Esophagus muscularis mucosa (tissue), 4 donors: Measurements from ENCODE around the gene ANKFY1. TPM values are rescaled to one million over a fixed set of nuclear protein-coding genes. Genes with fewer than 3 reads are reported as not detected.

Experiments used
- DNase-seq: peaks from one replicate; pipeline ENCODE4 v3.0.0-alpha.2; 2017; ENCODE audit errors: extremely low spot score
- H3K27ac ChIP-seq, 4 donors: fragments of 200-600 bp; sonication (generic); replicated peaks in 1 of 4; 1 replicate in 3 of 4; 2 replicates in 1 of 4; pipeline ENCODE4 v1.5.1; 2016 to 2019; ENCODE audit warnings: mild to moderate bottlenecking in 1 of 4
- H3K27me3 ChIP-seq, 4 donors: fragments of 200-600 bp; sonication (generic); one replicate each; pipeline versions ENCODE4 v1.5.1 to v1.6.0; 2016 to 2019
- H3K36me3 ChIP-seq, 4 donors: fragments of 200-600 bp; sonication (generic); one replicate each; pipeline ENCODE4 v1.5.1; 2016 to 2019
- H3K4me1 ChIP-seq, 4 donors: fragments of 200-600 bp; sonication (generic); one replicate each; pipeline ENCODE4 v1.5.1; 2016 to 2019
- H3K4me3 ChIP-seq, 4 donors: fragments of 200-600 bp; sonication (generic); 1 replicate in 2 of 4; 2 replicates in 2 of 4; pipeline ENCODE4 v1.5.1; 2016 to 2019; ENCODE audit warnings: mild to moderate bottlenecking in 4 of 4, moderate library complexity in 1 of 4
- H3K9me3 ChIP-seq, 4 donors: fragments of 200-600 bp; sonication (generic); 1 replicate in 3 of 4; 2 replicates in 1 of 4; pipeline ENCODE4 v1.5.1; 2016 to 2019
- EP300 ChIP-seq: sonication (generic); formaldehyde crosslinking; IDR thresholded peaks from one replicate; pipeline ENCODE4 v1.6.1; 2017; ENCODE audit warnings: antibody characterized with exemption
- POLR2A ChIP-seq: fragments of 450-650 bp; IDR thresholded peaks from one replicate; pipeline ENCODE4 v1.6.1; 2017; ENCODE audit warnings: antibody characterized with exemption, moderate library complexity, mild to moderate bottlenecking, low read depth
- POLR2AphosphoS5 ChIP-seq, 2 donors: sonication (generic); formaldehyde crosslinking; IDR thresholded peaks; one replicate each; pipeline ENCODE4 v1.6.1; 2017; ENCODE audit warnings: antibody characterized with exemption in 2 of 2
- WGBS: methylation state at CpG from one replicate; pipeline ENCODE4 v1.1.5; 2018; 5-methylcytosine and 5-hydroxymethylcytosine counted together
- intact Hi-C: fragments of 100-400 bp; cut with DNase I; formaldehyde crosslinking; loops from one replicate; pipeline ENCODE4 v1.15.1; 2023
- total RNA-seq, 4 donors: library from RNA; depleted of rRNA; stranded (reverse); fragments of >200 nt; gene quantifications; one replicate each; pipeline versions ENCODE4 v1.1.0 to v1.2.1, GENCODE V29; 2016
- TF ChIP-seq, protein P1 (sequence below), 3 experiments: fragments of 200-600 bp in 2 of 3; fragments of 450-650 bp in 1 of 3; sonication (generic) in 2 of 3; IDR thresholded peaks; one replicate each; pipeline ENCODE4 v1.5.1; 2017 to 2019; ENCODE audit warnings: antibody characterized with exemption in 3 of 3, mild to moderate bottlenecking in 2 of 3, moderate library complexity in 1 of 3

The ANKFY1 gene
- total RNA-seq, 4 donors from 2014 or later = 28.2 to 41.0 (median 36.7) TPM

DNA sequence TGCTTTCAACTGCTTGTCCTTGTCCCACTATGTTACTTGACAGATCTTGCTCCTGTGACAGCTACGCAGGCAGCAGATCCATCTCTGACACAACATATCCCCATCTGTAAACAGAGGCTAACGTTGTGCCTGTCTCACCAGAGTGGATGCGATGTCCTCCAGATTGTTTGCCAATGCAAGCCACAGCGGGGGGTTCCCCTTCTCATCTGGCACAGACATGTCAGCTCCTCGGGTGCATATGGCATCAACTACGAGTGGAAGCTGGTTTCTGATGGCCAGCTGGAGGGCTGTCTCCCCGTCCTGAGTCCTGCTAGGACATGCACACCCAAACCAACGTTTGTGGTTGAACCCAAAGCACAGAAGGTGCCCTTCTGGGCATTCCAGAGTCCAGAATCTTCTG, 81.7 kb downstream of the ANKFY1 start:
- DNase-seq = no peak
- Histone ChIP-seq H3K27me3 (no peaks in the 10 kb centered on the region), H3K9me3 (no peaks in the 10 kb centered on the region), H3K36me3 (peaks cover 85 to 100% (median 96%) of the 10 kb centered on the region in 4 donors), H3K27ac (no peak overlapping the region), H3K4me3 (no peak overlapping the region), H3K4me1 (no peaks in the 10 kb centered on the region)
- no peak for TF ChIP-seq POLR2A
- TF ChIP-seq POLR2AphosphoS5 (IDR thresholded peaks at IDR 0.05) = no peak
- TF ChIP-seq, protein P1, sequence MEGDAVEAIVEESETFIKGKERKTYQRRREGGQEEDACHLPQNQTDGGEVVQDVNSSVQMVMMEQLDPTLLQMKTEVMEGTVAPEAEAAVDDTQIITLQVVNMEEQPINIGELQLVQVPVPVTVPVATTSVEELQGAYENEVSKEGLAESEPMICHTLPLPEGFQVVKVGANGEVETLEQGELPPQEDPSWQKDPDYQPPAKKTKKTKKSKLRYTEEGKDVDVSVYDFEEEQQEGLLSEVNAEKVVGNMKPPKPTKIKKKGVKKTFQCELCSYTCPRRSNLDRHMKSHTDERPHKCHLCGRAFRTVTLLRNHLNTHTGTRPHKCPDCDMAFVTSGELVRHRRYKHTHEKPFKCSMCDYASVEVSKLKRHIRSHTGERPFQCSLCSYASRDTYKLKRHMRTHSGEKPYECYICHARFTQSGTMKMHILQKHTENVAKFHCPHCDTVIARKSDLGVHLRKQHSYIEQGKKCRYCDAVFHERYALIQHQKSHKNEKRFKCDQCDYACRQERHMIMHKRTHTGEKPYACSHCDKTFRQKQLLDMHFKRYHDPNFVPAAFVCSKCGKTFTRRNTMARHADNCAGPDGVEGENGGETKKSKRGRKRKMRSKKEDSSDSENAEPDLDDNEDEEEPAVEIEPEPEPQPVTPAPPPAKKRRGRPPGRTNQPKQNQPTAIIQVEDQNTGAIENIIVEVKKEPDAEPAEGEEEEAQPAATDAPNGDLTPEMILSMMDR (IDR thresholded peaks at IDR 0.05) = no peak
- TF ChIP-seq EP300 = no peak
- 74% methylated on average over 7 of the region's 8 CpGs for WGBS
- intact Hi-C loops = no loop called here

DNA sequence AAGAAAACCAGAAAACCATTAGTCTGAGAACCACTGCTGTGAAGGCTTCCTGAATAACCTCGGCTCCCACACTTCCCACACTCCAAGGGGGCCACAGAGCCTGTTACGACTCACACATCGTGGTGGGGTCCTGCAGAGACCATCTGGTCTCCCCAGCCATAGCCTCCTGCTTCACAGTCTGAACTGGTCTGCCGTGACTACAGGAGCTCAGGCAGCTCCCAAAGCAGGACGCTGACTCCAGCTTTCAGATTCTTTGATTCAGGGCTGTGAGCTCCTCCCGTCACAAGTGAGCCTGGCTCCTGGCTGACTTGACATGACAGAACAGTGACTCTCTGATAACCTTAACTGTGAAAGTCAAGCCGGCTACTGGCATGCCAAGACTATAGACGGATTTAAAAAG, 83.0 kb downstream of the ANKFY1 start:
- intact Hi-C loops = no loop called here
- 91% methylated on average over 8 of the region's 8 CpGs for WGBS
- peaks cover 90 to 100% (median 96%) of the 10 kb centered on the region in 4 donors for H3K36me3 ChIP-seq
- H3K4me1 ChIP-seq = no peaks in the 10 kb centered on the region
- H3K27me3 ChIP-seq = no peaks in the 10 kb centered on the region
- DNase-seq = no peak
- no peak overlapping the region for H3K4me3 ChIP-seq
- no peak overlapping the region for H3K27ac ChIP-seq
- H3K9me3 ChIP-seq = no peaks in the 10 kb centered on the region
- TF ChIP-seq EP300 (no peak), POLR2A (no peak), POLR2AphosphoS5 (IDR thresholded peaks at IDR 0.05) (no peak)
- TF ChIP-seq, protein P1 (IDR thresholded peaks at IDR 0.05) = no peak

DNA sequence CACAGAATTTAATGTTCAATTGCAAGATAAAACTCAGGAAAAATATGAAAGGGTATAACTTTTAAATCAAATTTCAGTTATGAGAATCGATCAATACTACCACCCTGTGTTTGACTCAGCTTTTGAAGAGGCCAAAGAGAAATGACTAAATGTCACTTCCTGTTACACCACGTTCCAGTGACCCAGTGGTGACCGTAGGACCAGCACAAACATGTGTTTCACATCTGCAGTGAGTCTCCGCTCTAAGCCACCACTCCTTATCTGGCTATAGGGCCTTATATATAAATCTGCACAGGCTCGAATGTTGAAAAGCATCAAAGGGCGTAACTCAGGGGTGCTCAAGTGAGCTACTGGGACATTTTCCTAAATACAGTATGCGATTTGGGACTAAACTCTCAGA, 84.7 kb downstream of the ANKFY1 start:
- WGBS = 71% methylated on average over 7 of the region's 7 CpGs
- Histone ChIP-seq H3K9me3 (no peaks in the 10 kb centered on the region), H3K36me3 (peaks cover 90 to 100% (median 98%) of the 10 kb centered on the region in 4 donors), H3K4me1 (no peaks in the 10 kb centered on the region), H3K4me3 (no peak overlapping the region), H3K27ac (no peak overlapping the region), H3K27me3 (no peaks in the 10 kb centered on the region)
- no peak for DNase-seq
- intact Hi-C loops = no loop called here
- TF ChIP-seq EP300 (no peak), POLR2AphosphoS5 (IDR thresholded peaks at IDR 0.05) (no peak), POLR2A (no peak)
- TF ChIP-seq, protein P1 (IDR thresholded peaks at IDR 0.05) = no peak

GRCh38 chr17:4178651-4179050, 85.1 kb downstream of the ANKFY1 start:
- Histone ChIP-seq H3K27ac (no peak overlapping the region), H3K4me1 (no peaks in the 10 kb centered on the region), H3K27me3 (no peaks in the 10 kb centered on the region), H3K9me3 (no peaks in the 10 kb centered on the region), H3K36me3 (peaks cover 90 to 100% (median 98%) of the 10 kb centered on the region in 4 donors), H3K4me3 (no peak overlapping the region)
- 92% methylated on average over 14 of the region's 15 CpGs for WGBS
- intact Hi-C loops = no loop called here
- TF ChIP-seq POLR2AphosphoS5 (IDR thresholded peaks at IDR 0.05) = no peak
- TF ChIP-seq, protein P1 (IDR thresholded peaks at IDR 0.05) = no peak
- no peak for TF ChIP-seq POLR2A
- TF ChIP-seq EP300 = no peak
- no peak for DNase-seq

GRCh38 chr17:4177806-4178205, 86.0 kb downstream of the ANKFY1 start:
- no peak for TF ChIP-seq POLR2A
- no peak for TF ChIP-seq POLR2AphosphoS5 (IDR thresholded peaks at IDR 0.05)
- TF ChIP-seq EP300 = no peak
- TF ChIP-seq, protein P1 (IDR thresholded peaks at IDR 0.05) = no peak
- intact Hi-C loops = no loop called here
- Histone ChIP-seq H3K4me1 (no peaks in the 10 kb centered on the region), H3K9me3 (no peaks in the 10 kb centered on the region), H3K4me3 (no peak overlapping the region), H3K36me3 (peaks cover 90 to 100% (median 98%) of the 10 kb centered on the region in 4 donors), H3K27ac (no peak overlapping the region), H3K27me3 (no peaks in the 10 kb centered on the region)
- WGBS = 94% methylated on average over 21 of the region's 21 CpGs
- no peak for DNase-seq
